ENCODE measurements around the gene MDP1.

Gene MDP1

DNA sequence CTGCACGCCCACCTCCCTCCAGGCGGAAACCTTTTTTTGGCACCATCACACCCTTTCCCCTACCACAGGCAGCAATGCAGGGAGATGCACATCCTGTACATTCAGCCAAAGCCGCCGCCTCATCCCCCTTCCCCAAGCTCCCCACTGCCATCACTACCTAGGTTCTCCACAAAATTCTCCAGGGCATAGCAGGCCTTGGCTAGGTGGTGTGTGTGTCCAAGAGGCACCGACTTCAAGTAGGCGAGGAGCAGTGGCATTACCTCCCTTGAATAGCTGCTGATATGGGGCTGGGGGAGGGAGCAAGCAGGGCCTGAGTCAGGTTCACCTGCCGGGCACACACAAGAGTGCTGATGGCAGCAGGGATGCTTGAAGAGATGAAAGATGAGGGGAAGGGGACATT, 30.8 kb downstream of the MDP1 start:
- H3K36me3 ChIP-seq (ENCODE audit: insufficient read depth, low read length): peaks cover 70% of the 10 kb centered on the region
- no peaks in the 10 kb centered on the region for H4K20me1 ChIP-seq (ENCODE audit: insufficient read depth, low read length)

GRCh38 chr14:24184104-24184970, 31.5 kb downstream of the MDP1 start:
- no peaks in the 10 kb centered on the region for H3F3A ChIP-seq (ENCODE audit: insufficient read depth, low read length)
- H3K9ac ChIP-seq (ENCODE audit: low read length): no peak overlapping the region
- no peaks in the 10 kb centered on the region for H3K27me3 ChIP-seq (ENCODE audit: insufficient read depth, low read length)
- peaks cover 76% of the 10 kb centered on the region for H3K36me3 ChIP-seq (ENCODE audit: insufficient read depth, low read length)
- H3K4me1 ChIP-seq (ENCODE audit: insufficient read depth, low read length, severe bottlenecking): peaks cover 15% of the 10 kb centered on the region
- TF ChIP-seq EZH2 (IDR thresholded peaks at IDR 0.05; ENCODE audit: borderline replicate concordance, low read length): no peak
- no peak for TF ChIP-seq CTCF (IDR thresholded peaks at IDR 0.05; ENCODE audit: low read length)
- H3K79me2 ChIP-seq (ENCODE audit: insufficient read depth, low read length): no peaks in the 10 kb centered on the region
- H3K4me3 ChIP-seq (ENCODE audit: low read depth, low read length, poor library complexity, severe bottlenecking): no peak overlapping the region
- no peaks in the 10 kb centered on the region for H3K9me3 ChIP-seq (ENCODE audit: low read length)
- no peaks in the 10 kb centered on the region for H3K9me2 ChIP-seq (ENCODE audit: low read depth, low read length)
- H3K4me2 ChIP-seq (ENCODE audit: low read length): no peak overlapping the region
- H2AFZ ChIP-seq (ENCODE audit: low read length): no peak overlapping the region
- H4K20me1 ChIP-seq (ENCODE audit: insufficient read depth, low read length): no peaks in the 10 kb centered on the region
- H3K27ac ChIP-seq (ENCODE audit: low read depth, low read length, poor library complexity, severe bottlenecking): no peak overlapping the region

More for the DNA sequence above, 30.8 kb downstream of the MDP1 start:
- no peak for TF ChIP-seq EZH2 (IDR thresholded peaks at IDR 0.05; ENCODE audit: borderline replicate concordance, low read length)
- Histone ChIP-seq H3K9me3 (ENCODE audit: low read length) (no peaks in the 10 kb centered on the region), H3K4me3 (ENCODE audit: low read depth, low read length, poor library complexity, severe bottlenecking) (no peak overlapping the region), H3K4me2 (ENCODE audit: low read length) (no peak overlapping the region), H3K4me1 (ENCODE audit: insufficient read depth, low read length, severe bottlenecking) (peaks cover 19% of the 10 kb centered on the region), H3K79me2 (ENCODE audit: insufficient read depth, low read length) (no peaks in the 10 kb centered on the region), H3K9me2 (ENCODE audit: low read depth, low read length) (no peaks in the 10 kb centered on the region), H3K27me3 (ENCODE audit: insufficient read depth, low read length) (no peaks in the 10 kb centered on the region), H3K9ac (ENCODE audit: low read length) (no peak overlapping the region), H2AFZ (ENCODE audit: low read length) (no peak overlapping the region), H3K27ac (ENCODE audit: low read depth, low read length, poor library complexity, severe bottlenecking) (no peak overlapping the region), H3F3A (ENCODE audit: insufficient read depth, low read length) (no peaks in the 10 kb centered on the region)

GRCh38 chr14:24183014-24183481, 32.8 kb downstream of the MDP1 start:
- no peak for TF ChIP-seq CTCF (IDR thresholded peaks at IDR 0.05; ENCODE audit: low read length)
- no peak for TF ChIP-seq EZH2 (IDR thresholded peaks at IDR 0.05; ENCODE audit: borderline replicate concordance, low read length)
- Histone ChIP-seq H3K79me2 (ENCODE audit: insufficient read depth, low read length) (no peaks in the 10 kb centered on the region), H3K4me3 (ENCODE audit: low read depth, low read length, poor library complexity, severe bottlenecking) (no peak overlapping the region), H3K9me2 (ENCODE audit: low read depth, low read length) (no peaks in the 10 kb centered on the region), H3K4me1 (ENCODE audit: insufficient read depth, low read length, severe bottlenecking) (peaks cover 9% of the 10 kb centered on the region), H3F3A (ENCODE audit: insufficient read depth, low read length) (no peaks in the 10 kb centered on the region), H3K27me3 (ENCODE audit: insufficient read depth, low read length) (no peaks in the 10 kb centered on the region), H3K27ac (ENCODE audit: low read depth, low read length, poor library complexity, severe bottlenecking) (no peak overlapping the region), H4K20me1 (ENCODE audit: insufficient read depth, low read length) (no peaks in the 10 kb centered on the region), H2AFZ (ENCODE audit: low read length) (no peak overlapping the region), H3K36me3 (ENCODE audit: insufficient read depth, low read length) (peaks cover 89% of the 10 kb centered on the region), H3K9me3 (ENCODE audit: low read length) (no peaks in the 10 kb centered on the region), H3K4me2 (ENCODE audit: low read length) (no peak overlapping the region), H3K9ac (ENCODE audit: low read length) (no peak overlapping the region)
